ENCODE measurements around the gene FKBP1A. TPM values are rescaled to one million over a fixed set of nuclear protein-coding genes. Genes with fewer than 3 reads are reported as not detected.

The FKBP1A gene
- total RNA-seq, 1 experiment from 2014 or later = 158 TPM

DNA sequence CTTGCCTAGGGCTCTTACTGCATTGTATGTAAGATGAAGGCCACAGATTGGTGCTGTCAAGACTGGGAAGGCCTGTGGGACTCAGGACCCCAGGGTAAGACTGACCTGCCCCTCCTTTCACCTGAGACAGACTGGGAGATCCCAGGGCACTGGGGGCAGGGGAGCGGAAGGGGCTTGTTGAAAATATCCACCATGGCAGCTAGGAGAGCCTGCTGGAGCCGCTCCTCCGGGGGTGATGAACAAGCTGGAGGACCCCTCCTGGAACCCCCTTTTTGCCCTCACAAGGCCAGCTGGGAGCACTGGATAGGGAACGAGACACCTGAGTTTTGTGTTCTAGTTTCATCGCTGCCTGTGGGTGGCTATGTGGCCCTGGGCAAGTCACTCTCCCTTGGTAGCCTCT, 54.8 kb downstream of the FKBP1A start:
- no peak for DNase-seq (ENCODE audit: low spot score)
- in situ Hi-C loops (cut with HindIII; ENCODE audit: low sequenced_read_pairs) = no loop called here

DNA sequence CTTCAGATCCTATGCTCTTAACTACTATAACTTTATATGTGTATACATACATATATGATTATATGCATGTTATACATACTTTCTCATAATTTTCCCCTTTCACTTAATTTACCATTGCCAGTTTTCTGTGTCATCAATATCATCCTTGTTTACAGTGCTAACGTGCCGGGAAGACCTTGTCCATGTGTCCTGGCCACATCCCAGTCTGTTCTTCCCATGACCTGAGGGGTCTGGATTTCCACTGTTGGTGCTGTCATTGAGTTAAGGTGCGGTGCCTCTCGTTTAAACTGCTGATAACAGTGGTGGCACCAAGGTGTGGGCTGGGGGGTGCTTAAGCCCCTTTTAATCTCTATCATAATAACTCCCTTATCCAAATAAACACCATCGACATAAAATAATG, 55.4 kb downstream of the FKBP1A start:
- DNase-seq (ENCODE audit: low spot score) = no peak
- in situ Hi-C loops (cut with HindIII; ENCODE audit: low sequenced_read_pairs) = no loop called here

DNA sequence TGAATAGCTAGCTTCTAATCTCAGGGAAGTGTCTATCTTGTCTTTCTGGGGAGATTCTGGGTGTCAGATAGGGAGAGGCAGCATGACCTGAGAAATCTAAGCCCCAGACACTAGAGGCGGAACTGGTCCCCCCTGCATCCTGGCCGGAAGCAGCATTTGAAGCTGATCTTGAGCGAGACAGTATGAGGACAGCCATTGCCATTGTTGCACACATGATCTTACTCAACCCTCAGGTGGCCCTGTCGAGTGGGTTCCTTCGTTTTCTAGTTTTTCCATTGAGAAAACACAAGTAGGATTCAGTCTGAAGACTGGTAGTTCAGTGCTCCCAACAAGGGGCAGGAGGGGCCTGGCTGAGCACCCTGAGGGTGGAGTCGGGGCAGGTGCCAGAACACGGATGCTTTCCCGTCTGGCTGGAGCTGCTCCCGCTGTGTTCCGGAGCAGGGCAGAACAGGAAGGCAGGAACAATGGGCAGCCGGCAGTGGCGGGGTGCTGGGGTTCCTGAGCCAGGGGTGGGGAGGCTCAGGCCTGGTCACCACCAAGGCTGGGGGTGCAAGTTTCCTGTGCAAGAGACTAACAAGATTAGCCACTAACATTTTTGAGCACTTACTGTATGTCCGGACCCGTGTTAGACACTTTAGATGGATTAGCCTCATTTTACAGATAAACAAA, 56.0 kb downstream of the FKBP1A start:
- peak; percentile 64 for DNase-seq (ENCODE audit: low spot score)

DNA sequence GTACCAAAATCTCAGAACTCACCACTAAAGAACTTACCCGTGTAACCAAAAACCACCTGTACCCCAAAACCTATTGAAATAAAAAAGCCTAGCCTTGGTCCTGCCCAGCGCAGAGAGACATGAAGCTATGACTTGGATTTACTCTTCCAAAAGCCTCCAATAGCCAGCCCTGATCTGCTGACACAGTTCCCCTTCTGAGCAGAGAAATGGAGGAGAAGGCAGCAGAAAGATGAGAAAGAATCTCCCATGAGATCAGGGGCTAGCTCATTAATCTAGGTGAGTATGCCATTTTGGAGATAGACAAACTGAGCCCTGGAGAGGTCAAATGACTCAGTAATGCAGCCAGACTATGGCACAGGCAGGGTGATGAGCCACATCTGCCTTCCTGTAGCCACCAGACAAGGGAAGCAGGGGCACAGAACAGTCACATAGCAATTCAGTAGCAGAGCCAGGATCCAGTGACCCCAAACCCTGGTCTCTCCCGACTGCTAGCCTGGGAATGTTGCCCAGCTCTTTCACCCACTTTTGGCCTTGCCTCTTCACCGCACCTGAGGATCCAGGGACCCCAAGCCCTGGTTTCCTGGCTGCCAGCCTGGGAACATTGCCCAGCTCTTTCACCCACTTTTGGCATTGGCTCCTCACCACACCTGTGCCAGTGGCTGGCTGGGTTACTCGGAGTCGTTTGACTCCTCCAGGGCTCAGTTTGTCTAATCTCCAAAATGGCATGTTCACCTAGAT, 56.7 kb downstream of the FKBP1A start:
- in situ Hi-C loops (cut with HindIII; ENCODE audit: low sequenced_read_pairs) = no loop called here
- no peak for DNase-seq (ENCODE audit: low spot score)

More for the DNA sequence above, 56.0 kb downstream of the FKBP1A start:
- in situ Hi-C loops (cut with HindIII; ENCODE audit: low sequenced_read_pairs) = no loop called here

DNA sequence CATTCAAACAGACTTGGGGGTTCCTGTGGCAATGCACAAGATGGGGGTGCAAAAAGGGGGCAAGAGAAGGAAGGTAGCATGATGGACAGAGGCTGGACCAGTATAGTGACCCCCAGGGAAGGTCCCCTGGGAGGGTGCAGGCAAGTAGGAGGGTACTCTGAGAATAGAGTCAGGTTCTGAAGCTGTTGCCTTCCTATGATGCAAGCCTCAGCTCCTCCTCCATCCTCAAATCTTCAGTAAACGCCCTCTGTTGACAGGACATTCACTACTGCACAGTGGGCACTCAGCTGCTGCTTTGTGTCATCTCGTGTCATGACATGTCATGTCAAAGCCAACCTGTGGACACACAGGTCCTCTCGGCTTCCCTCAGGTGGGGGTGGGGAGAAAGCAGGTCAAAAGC, 58.1 kb downstream of the FKBP1A start:
- DNase-seq (ENCODE audit: low spot score) = no peak
- in situ Hi-C loops (cut with HindIII; ENCODE audit: low sequenced_read_pairs) = no loop called here

DNA sequence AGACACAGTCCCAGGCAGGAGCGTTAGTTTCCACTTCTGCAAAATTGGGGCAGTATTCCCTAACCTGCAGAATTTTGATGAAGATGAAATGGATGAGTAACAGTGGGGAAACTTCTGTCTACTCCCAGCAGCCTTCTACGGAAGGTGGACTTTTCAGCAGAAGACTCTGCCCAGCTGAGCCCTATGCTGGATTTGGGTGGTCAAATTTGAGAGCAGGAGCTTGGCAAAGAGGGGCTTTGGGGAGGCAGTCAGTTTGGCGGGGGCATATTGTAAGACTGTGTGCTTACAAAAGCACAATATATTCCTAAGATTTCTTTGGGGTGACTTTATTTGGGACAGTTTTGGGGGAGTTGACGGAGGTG, 58.5 kb downstream of the FKBP1A start:
- in situ Hi-C loops (cut with HindIII; ENCODE audit: low sequenced_read_pairs) = no loop called here
- no peak for DNase-seq (ENCODE audit: low spot score)

DNA sequence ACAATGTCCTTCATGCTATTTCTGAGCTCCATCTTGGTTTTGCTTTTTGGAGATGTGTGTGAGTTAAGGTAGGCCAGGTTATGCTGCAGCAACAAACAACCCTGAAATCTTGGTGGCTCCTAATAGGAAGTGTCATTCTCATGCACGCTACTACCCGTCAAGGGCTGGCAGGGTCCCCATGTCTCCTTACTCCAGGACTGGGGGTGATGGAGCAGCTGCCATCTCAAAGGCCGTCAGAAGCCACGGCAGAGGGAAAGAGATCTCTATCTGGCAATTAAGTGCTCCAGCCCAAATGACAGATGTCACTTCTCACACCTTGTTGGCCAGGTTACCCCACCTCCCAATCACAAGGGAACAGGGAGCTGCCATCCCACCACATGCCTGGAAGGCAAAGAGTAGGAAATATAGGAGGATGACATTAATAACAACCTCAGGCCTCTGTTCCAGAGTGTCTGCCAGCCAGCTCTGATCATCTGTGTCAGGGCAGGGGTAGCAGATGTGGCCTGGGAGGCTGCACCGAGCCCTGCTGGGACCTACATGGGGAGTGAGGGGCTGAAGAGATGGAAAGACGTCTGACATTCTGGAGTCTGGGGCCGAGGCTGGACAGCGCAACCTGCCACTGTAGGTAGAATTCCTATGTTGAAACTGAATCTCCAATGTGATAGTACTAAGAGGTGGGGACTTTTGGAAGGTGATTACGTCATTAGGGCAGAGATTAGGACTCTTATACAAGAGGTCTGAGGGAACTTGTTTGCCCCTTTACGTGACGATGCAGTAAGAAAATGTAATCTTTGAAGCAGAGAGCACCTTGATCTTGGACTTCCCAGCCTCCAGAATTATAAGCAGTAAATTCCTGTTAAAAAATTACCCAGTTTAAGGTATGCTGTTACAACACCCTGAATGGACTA, 59.1 kb downstream of the FKBP1A start:
- in situ Hi-C loops (cut with HindIII; ENCODE audit: low sequenced_read_pairs) = no loop called here
- no peak for DNase-seq (ENCODE audit: low spot score)

DNA sequence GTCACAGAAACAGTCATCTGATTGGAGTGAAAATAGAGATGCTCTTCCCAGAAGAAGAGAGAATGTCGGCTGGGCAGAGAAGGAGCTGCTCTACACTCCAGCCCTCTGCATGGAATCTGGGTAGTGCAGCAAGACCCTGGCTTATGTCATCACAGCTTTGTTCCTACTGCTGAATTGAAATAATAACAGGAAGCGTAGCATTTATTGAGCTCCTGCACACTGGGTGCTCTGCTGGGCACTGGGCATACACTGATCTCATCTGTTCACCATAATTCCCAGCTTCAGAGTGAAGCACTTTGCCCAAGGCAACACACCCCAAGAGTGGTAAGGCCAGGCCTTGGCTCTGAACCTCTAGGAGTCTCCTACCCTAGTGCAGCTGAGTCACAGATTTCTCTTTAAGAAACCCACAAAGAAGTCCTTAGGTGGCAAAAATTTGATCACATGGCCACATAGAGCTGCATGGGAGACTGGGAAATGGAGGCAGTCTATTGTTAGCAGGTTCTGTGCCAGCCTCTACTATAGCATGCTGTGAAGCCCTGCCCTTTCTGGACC, 60.0 kb downstream of the FKBP1A start:
- DNase-seq (ENCODE audit: low spot score) = no peak
- in situ Hi-C loops (cut with HindIII; ENCODE audit: low sequenced_read_pairs) = no loop called here

DNA sequence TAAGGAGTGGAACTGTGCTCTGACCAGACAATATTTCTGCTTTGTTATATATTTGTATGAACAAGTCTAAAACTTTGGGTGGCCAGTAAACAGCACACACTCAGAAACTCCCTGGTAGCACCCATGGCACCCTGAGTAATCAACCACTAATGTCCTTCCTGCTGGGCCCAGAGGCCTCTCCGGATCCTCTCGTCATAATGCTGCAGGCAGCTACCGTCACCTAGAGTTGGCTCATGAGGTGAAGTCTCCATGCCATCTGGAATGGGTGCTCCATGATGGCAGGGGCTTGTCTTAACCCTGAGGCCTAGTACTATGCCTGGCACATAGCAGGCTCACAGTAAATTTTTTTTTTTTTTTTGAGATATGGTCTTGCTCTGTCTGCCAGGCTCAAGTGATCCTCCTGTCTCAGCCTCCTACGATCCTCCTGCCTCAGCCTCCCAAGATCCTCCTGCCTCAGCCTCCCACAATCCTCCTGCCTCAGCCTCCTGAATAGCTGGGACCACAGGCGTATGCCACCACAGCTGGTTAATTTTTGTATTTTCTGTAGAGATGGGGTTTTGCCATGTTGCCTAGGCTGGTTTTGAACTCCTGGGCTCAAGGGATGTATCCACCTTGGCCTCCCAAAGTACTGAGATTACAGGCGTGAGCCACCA, 60.9 kb downstream of the FKBP1A start:
- in situ Hi-C loops (cut with HindIII; ENCODE audit: low sequenced_read_pairs) = no loop called here
- no peak for DNase-seq (ENCODE audit: low spot score)

DNA sequence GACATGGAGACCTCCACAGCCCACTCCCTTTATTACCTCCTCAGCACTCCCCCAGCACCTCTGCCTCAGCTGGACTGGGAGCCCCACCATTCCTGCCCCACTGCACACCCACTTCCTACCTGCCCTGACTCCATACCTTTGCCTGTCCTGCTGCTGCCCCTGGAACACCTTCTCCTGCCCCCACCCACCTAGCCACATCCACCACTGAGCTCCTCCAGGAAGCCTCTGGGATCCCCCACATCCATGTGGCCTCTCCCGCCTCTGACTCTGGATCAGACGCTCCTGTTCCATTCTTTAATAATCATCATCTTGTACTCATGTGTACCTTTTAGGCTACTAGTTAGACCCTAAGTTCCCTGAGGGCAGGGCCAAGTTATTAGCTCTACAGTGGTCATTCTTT, 61.8 kb downstream of the FKBP1A start:
- no peak for DNase-seq (ENCODE audit: low spot score)
- in situ Hi-C loops (cut with HindIII; ENCODE audit: low sequenced_read_pairs) = no loop called here

DNA sequence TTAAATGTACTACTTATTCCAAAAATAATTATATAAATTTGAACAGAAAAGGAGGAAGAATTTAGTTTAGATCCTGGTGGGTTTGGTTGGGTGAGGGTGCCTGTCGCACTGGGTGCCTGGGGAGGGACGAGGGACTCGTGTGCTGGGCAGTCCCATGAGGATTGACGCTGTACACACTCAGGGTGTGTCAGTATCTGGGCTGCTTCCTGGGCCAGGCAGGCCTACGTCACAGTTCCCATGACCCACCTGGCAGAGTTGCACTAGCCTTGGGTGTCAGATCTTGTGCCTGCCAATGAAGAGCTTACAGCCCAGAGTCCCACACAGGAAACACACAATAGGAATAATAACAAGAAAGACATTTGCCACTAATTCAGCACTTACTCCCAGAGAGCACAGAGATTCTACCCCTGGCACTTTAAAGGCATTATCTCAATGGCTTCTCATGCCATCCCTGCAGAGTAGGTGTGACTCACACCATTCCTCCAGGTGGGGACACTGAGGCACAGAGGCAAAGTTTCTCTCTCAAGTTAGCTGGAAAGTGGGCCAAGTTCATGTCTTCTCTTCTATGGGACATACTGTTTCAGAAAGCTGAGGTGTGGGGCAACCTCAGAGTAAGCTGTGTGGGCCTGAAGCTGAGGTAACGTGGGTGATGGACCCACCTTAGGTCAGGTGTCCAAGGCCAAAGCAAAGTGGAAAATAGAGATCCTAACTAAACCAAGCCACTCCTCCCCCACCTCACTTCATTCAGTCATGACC, 62.6 kb downstream of the FKBP1A start:
- in situ Hi-C loops (cut with HindIII; ENCODE audit: low sequenced_read_pairs) = no loop called here
- no peak for DNase-seq (ENCODE audit: low spot score)

DNA sequence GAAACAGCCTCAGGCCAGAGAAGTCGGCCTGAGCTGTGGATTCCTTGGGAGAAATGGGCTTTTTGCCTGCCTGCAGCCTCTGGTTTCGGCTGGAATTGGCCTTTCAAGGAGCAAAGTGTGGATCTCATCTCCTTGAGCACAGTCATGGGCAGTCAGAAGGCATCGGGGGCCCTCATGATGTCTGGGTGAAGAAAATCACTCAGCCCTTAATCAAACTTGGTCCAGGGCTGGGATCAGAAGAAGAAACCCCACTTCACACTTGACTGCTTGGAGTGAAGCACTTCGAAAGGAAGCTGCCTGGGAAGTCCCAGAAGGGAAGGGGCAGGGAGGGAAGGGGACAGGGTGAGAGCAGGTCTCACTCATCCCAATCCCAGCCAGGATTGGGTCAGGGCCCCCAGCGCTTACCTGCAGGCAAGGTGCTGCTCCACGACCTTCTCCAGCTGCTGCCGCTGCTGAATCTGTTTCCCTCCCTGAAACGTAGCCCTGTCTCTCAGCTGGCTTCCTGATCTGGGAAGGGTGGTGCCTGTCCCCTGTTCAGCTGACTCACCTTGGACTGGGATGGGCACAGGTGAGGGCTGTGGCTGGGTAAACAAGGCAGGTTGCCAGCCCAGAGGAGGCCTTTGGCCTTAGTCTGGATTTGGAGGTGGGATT, 64.0 kb downstream of the FKBP1A start, which contains the start of gene SDCBP2:
TSS of gene SDCBP2 (minus strand) at position 460 of the 651 bp plus-strand sequence. CDS start 8,723 bp downstream, outside the sequence.
- no peak for DNase-seq (ENCODE audit: low spot score)
- in situ Hi-C loops (cut with HindIII; ENCODE audit: low sequenced_read_pairs) = no loop called here

DNA sequence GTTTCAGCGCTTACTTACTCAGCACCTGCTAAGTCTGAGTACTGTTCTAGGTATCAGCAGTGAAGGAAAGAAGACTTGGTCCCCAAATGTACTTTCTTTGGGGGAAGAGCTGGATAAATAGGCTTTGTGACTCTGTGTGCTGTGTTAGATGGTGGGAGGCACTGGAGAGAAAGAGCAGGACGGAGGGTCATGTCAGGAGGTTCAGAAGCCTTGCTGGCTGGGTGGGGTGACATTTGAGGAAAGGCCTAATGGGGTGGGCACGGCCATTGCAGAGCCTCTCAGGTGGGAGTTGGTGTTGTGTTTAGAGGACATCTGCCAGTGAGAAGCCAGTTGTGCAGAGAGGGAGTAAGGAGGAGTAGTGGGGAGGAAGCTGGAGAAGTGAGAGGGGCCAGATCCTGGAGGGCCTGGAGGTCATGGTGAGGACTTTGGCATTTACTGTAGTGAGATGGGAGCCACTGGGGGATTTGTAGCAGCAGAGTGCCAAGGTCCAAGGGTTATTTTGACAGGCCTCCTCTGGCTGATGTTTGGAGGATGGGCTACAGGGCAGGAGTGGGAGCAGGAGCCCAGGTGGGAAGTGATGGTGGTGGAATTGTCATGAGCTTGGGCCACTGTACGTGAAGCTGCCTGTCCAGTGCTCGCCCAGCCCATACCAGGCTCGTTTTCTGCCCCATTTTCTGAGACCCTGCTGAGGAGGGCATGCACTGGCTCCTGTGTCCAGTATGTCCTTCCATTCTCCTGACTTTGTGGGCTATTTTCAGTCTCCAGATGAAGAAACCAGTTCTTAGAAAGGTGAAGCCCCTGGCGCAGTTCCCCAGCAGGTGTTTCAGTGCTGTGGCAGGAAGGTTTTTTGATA, 64.8 kb downstream of the FKBP1A start:
- DNase-seq (ENCODE audit: low spot score) = no peak

DNA sequence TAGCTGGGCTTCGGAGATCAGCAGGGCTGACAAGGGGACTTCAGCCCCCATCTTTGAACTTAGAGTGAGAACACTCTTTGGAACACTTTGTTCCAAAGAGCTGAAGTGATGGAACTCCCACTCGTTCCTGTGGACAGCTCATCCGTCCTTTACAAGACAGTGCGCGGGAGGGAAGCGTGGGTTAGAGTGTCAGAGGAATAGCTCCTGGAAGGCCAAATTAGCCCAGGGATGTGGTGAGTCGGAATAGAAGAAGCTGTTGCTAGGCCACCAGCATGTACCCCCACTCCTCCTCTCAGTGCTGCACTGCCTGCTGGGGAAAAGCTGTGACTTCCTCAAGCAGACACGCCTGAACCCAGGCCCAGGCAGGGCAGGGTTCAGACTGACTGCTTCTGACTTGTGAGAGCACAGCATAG, 65.6 kb downstream of the FKBP1A start:
- in situ Hi-C loops (cut with HindIII; ENCODE audit: low sequenced_read_pairs) = no loop called here
- DNase-seq (ENCODE audit: low spot score) = no peak

More for the DNA sequence above, 64.8 kb downstream of the FKBP1A start:
- in situ Hi-C loops (cut with HindIII; ENCODE audit: low sequenced_read_pairs) = no loop called here

DNA sequence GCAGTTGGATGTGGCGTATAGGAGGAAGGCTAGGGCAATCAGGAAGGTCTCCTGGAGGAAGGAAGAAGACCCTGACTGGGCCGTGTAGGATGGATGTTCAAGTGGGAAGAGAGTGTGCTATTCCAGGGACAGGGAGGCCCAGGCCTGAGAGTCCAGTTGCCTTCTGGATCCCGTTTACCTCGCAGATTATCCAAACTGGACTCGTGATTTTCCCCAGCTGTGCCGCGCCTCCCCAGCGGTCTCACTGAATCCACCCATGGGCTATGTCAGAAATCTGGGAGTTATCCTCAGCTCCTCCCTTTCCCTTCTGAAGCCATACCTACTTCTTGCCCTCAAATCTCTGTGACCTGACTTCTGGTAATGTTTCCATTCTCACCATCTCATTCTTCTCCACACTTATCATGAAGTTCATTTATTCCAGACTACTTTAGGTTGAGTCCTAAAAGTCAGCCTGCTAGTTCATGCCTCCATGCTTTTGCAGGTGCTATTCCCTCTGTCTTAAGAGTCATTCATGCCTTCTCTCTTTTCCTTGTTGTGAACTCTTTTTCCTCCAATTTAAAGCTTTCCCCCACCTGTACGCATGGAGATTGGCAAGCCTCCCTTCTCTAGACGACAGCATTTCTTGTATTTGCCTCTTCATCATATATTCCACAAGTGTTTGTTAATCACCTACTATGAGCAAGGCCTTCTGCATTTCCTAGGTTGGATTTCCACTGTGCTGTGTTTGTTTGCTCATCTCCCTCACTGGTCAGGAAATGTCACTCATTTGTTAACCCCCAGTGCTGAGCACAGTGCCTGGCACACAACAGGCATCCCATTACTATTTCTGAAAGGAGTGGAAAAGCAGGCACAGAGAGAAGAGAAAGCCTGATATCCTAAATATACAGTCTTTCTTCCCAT, 66.6 kb downstream of the FKBP1A start:
- DNase-seq (ENCODE audit: low spot score) = no peak
- in situ Hi-C loops (cut with HindIII; ENCODE audit: low sequenced_read_pairs) = no loop called here

Measured in G401 (cell line).